Stimulated activated naive CD8-positive, alpha-beta T cell treated with anti-CD3 and anti-CD28 coated beads, Interleukin-15, amount 100 ng/mL, for 72 hours (primary cell): ENCODE data around the gene LYRM4.
A peak's percentile ranks its signal among the peaks of the same experiment; 100 is the strongest.

Experiments
- ATAC-seq: fragments of 150-1000 bp; cut with Tn5 transposase; 2 replicates; pipeline ENCODE4 v1.10.0; 2021; ENCODE audit warnings: mild to moderate bottlenecking, moderate library complexity
- DNase-seq, 2 donors: peaks; one replicate each; pipeline ENCODE4 v3.0.0; 2021 to 2022
- H3K27ac Mint-ChIP-seq, 2 donors: one replicate each; pipeline ENCODE4 v1.8.0; 2022; ENCODE audit warnings: mild to moderate bottlenecking in 2 of 2, mixed read lengths in 2 of 2, moderate library complexity in 2 of 2
- H3K27me3 Mint-ChIP-seq: one replicate; pipeline ENCODE4 v1.8.0; 2022; ENCODE audit warnings: mixed read lengths
- H3K4me1 Mint-ChIP-seq: one replicate; pipeline ENCODE4 v1.8.0; 2022; ENCODE audit warnings: mild to moderate bottlenecking, mixed read lengths
- H3K4me3 Mint-ChIP-seq, 2 donors: one replicate each; pipeline ENCODE4 v1.8.0; 2022; ENCODE audit warnings: mild to moderate bottlenecking in 2 of 2, mixed read lengths in 2 of 2, moderate library complexity in 1 of 2
- H3K9me3 Mint-ChIP-seq, 2 donors: one replicate each; pipeline ENCODE4 v1.8.0; 2022; ENCODE audit warnings: mixed read lengths in 2 of 2

Gene LYRM4

GRCh38 chr6:5266423-5266822 lies 5.7 kb upstream of the LYRM4 start:
- Mint-ChIP-seq H3K4me1 (peaks cover 30% of the 10 kb centered on the region), H3K4me3 (no peak overlapping the region), H3K27ac (peak overlapping the region in 1 of 2 donors; percentile 96), H3K27me3 (no peaks in the 10 kb centered on the region), H3K9me3 (peaks cover 0 to 5% of the 10 kb centered on the region in 2 donors)
- no peak for ATAC-seq
- DNase-seq, result no peak

GRCh38 chr6:5261545-5262109 lies 877 bp upstream of the LYRM4 start:
- Mint-ChIP-seq H3K27ac (peak overlapping the region; percentile 99 to 100), H3K4me1 (peaks cover 51% of the 10 kb centered on the region), H3K9me3 (no peaks in the 10 kb centered on the region), H3K27me3 (no peaks in the 10 kb centered on the region), H3K4me3 (peak overlapping the region; percentile 90 to 94)
- DNase-seq (no peak), ATAC-seq (no peak)

GRCh38 chr6:5260111-5260620 lies 584 bp downstream of the LYRM4 start:
- H3K9me3 Mint-ChIP-seq, result no peaks in the 10 kb centered on the region
- ATAC-seq (peak; percentile 77), DNase-seq (peak; percentile 78 to 79)
- peak overlapping the region; percentile 90 to 94 for H3K4me3 Mint-ChIP-seq
- peaks cover 43% of the 10 kb centered on the region for H3K4me1 Mint-ChIP-seq
- H3K27ac Mint-ChIP-seq, result peak overlapping the region; percentile 94 to 99
- no peaks in the 10 kb centered on the region for H3K27me3 Mint-ChIP-seq

DNA sequence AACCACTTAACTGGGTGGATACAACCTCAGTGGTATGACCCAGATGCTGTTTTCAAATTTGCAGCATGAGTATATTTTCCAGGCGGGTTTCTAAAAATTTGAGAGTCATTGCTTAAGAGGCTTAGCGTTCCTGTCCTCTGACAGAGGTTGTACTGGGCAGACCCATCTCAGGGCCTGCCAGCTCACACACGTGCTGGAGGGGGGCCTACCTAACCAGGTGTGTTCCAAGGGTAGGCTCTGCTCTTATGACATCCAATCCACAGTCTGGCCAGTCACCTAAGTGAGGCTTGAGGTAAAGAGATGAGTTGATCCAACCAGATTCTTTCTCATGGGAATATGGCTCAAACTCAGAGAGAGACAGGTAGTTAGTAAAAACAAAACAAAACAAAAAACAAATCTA lies 1.3 kb downstream of the LYRM4 start:
- no peak for DNase-seq

DNA sequence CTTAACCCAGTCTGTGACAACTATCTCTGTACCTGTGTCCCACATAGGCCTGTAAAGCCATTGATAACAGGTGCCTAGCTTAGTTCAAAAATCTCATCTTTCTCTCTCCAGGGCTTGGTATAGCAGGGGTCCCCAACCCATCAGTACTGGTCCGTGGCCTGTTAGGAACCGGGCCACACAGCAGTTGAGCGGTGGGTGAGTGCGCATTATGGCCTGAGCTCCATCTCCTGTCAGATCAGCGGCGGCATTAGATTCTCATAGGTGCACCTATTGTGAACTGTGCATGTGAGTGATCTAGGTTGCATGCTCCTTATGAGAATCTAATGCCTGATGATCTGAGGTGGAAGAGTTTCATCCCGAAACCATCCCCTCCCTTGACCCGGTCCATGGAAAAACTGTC lies 3.4 kb downstream of the LYRM4 start:
- no peak for ATAC-seq
- peak overlapping the region in 1 of 2 donors; percentile 2 for H3K4me3 Mint-ChIP-seq
- no peaks in the 10 kb centered on the region for H3K27me3 Mint-ChIP-seq
- no peak for DNase-seq
- no peak overlapping the region for H3K27ac Mint-ChIP-seq
- H3K9me3 Mint-ChIP-seq, result peaks cover 0 to 2% of the 10 kb centered on the region in 2 donors
- H3K4me1 Mint-ChIP-seq, result peaks cover 31% of the 10 kb centered on the region

More for the DNA sequence above, 1.3 kb downstream of the LYRM4 start:
- H3K4me1 Mint-ChIP-seq, result peaks cover 37% of the 10 kb centered on the region
- no peak for ATAC-seq
- no peaks in the 10 kb centered on the region for H3K27me3 Mint-ChIP-seq
- H3K9me3 Mint-ChIP-seq, result no peaks in the 10 kb centered on the region
- H3K4me3 Mint-ChIP-seq, result peak overlapping the region; percentile 90 to 94
- H3K27ac Mint-ChIP-seq, result peak overlapping the region; percentile 92 to 94

DNA sequence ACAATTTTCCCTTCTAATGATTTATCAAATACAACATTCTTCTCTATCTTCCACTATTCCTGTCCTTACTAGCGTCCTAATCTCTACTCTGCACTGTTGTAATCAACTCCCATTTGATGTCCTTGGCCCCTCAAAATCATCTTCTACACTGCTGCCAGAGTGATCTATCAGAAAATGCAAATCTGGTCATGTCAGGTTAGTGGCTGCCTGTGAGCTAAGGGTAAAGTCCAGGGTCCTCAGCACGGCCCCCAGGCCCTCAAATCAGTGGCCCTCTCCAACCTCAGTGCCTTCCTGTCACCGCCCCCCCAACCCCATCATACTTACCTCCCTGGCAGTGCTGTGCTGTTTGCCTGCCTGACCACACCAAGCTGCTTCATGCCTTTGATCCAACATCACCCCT lies 3.8 kb downstream of the LYRM4 start:
- no peak overlapping the region for H3K4me3 Mint-ChIP-seq
- peak overlapping the region in 1 of 2 donors; percentile 79 for H3K27ac Mint-ChIP-seq
- H3K4me1 Mint-ChIP-seq, result peaks cover 31% of the 10 kb centered on the region
- H3K9me3 Mint-ChIP-seq, result peaks cover 0 to 4% of the 10 kb centered on the region in 2 donors
- H3K27me3 Mint-ChIP-seq, result no peaks in the 10 kb centered on the region
- DNase-seq (no peak), ATAC-seq (no peak)

DNA sequence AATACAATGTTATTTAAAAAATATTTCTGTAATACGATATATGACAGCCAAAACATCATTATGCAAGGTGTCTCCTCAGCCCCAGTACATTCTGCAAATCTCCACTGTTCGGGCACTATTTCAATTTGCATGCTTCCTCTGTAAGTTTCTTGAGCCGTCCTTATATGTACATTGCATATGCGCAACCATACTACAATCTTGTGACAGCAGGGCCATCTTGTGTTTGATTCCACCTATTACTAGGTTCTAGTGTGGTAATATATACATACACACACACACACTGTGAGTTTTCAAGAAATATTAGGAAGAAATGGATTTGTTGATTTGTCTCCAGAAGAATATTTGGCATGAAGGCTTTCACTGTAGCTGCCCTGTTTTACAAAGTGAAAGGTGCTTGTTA lies 9.8 kb downstream of the LYRM4 start:
- H3K27ac Mint-ChIP-seq, result no peak overlapping the region
- ATAC-seq, result no peak

DNA sequence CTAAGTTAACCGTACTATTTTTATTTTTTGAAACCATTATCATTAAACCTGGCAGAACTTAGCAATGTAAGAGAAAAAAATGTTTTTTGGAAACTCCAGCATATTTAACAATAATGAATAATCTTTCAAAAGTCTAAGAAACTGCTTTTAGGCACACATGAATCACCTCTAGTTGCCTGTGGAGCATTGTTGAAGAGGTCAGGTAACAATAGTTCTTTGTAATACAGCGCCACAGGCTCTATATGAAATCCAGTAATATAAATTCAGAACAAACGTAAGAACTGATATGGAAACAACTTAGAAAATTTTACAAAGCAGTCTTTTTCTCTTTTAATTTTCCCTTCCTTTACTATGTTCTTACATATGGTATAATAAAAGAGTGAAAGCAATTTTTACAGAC lies 10.3 kb downstream of the LYRM4 start:
- Mint-ChIP-seq H3K4me3 (no peak overlapping the region), H3K27ac (no peak overlapping the region), H3K9me3 (peaks cover 0 to 4% of the 10 kb centered on the region in 2 donors), H3K27me3 (no peaks in the 10 kb centered on the region), H3K4me1 (peaks cover 8% of the 10 kb centered on the region)
- ATAC-seq (no peak), DNase-seq (no peak)

More for the DNA sequence above, 9.8 kb downstream of the LYRM4 start:
- Mint-ChIP-seq H3K9me3 (peaks cover 0 to 4% of the 10 kb centered on the region in 2 donors), H3K27me3 (no peaks in the 10 kb centered on the region), H3K4me3 (no peak overlapping the region), H3K4me1 (peaks cover 8% of the 10 kb centered on the region)
- DNase-seq, result no peak

- DNase-seq (no peak), ATAC-seq (no peak)
- Mint-ChIP-seq H3K27me3 (no peaks in the 10 kb centered on the region), H3K9me3 (peaks cover 0 to 4% of the 10 kb centered on the region in 2 donors), H3K27ac (no peak overlapping the region), H3K4me1 (peaks cover 8% of the 10 kb centered on the region), H3K4me3 (no peak overlapping the region)
Measured at GRCh38 chr6:5249451-5250122, 11.2 kb downstream of the LYRM4 start.

- Mint-ChIP-seq H3K4me3 (no peak overlapping the region), H3K9me3 (peaks cover 0 to 4% of the 10 kb centered on the region in 2 donors), H3K4me1 (peaks cover 8% of the 10 kb centered on the region), H3K27ac (no peak overlapping the region), H3K27me3 (no peaks in the 10 kb centered on the region)
- ATAC-seq (no peak), DNase-seq (no peak)
Measured at GRCh38 chr6:5248302-5249098, 12.2 kb downstream of the LYRM4 start.

GRCh38 chr6:5247201-5247600 lies 13.5 kb downstream of the LYRM4 start:
- H3K4me1 Mint-ChIP-seq, result peaks cover 8% of the 10 kb centered on the region

GRCh38 chr6:5246141-5247097 lies 14.3 kb downstream of the LYRM4 start:
- ATAC-seq (no peak), DNase-seq (no peak)
- Mint-ChIP-seq H3K9me3 (no peaks in the 10 kb centered on the region), H3K4me3 (no peak overlapping the region), H3K27ac (no peak overlapping the region), H3K4me1 (peaks cover 8% of the 10 kb centered on the region), H3K27me3 (no peaks in the 10 kb centered on the region)

More at GRCh38 chr6:5247201-5247600, 13.5 kb downstream of the LYRM4 start:
- ATAC-seq, result no peak
- Mint-ChIP-seq H3K4me3 (no peak overlapping the region), H3K9me3 (peaks cover 0 to under 1% of the 10 kb centered on the region in 2 donors), H3K27ac (no peak overlapping the region), H3K27me3 (no peaks in the 10 kb centered on the region)
- DNase-seq, result no peak

GRCh38 chr6:5243069-5243468 lies 17.7 kb downstream of the LYRM4 start:
- H3K9me3 Mint-ChIP-seq, result no peaks in the 10 kb centered on the region
- H3K4me3 Mint-ChIP-seq, result no peak overlapping the region
- no peak overlapping the region for H3K27ac Mint-ChIP-seq
- peaks cover under 1% of the 10 kb centered on the region for H3K4me1 Mint-ChIP-seq
- ATAC-seq (no peak), DNase-seq (no peak)
- no peaks in the 10 kb centered on the region for H3K27me3 Mint-ChIP-seq

- no peaks in the 10 kb centered on the region for H3K4me1 Mint-ChIP-seq
- DNase-seq (no peak), ATAC-seq (no peak)
- no peaks in the 10 kb centered on the region for H3K9me3 Mint-ChIP-seq
- H3K27me3 Mint-ChIP-seq, result no peaks in the 10 kb centered on the region
- H3K27ac Mint-ChIP-seq, result no peak overlapping the region
- H3K4me3 Mint-ChIP-seq, result no peak overlapping the region
Measured at GRCh38 chr6:5241252-5241651, 19.5 kb downstream of the LYRM4 start.

DNA sequence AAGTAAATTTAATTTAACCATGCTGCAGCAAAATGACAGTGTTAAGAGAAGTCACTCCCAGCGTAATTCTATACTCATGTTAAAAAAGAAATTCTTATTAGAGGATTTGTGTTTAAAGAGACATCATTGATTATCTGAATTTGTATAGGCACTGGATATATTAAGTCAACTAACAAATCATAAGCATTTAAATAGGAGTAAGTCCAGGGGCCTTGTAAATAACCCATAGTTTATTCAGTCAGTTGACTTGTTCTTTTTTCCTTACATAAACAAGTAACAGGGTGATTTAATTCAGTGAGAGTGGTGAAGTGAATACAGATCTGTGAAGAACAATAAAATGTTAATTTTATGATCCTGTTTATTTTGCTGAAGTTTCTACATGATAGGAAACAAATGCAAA lies 22.4 kb downstream of the LYRM4 start:
- H3K4me3 Mint-ChIP-seq, result no peak overlapping the region
- H3K27me3 Mint-ChIP-seq, result no peaks in the 10 kb centered on the region
- ATAC-seq, result no peak
- no peak overlapping the region for H3K27ac Mint-ChIP-seq
- H3K4me1 Mint-ChIP-seq, result no peaks in the 10 kb centered on the region
- no peaks in the 10 kb centered on the region for H3K9me3 Mint-ChIP-seq
- DNase-seq, result no peak
